ENCODE measurements around the gene MTHFD1L.

The MTHFD1L gene

GRCh38 chr6:150878347-150879213, 13.1 kb downstream of the MTHFD1L start:
- no peak for TF ChIP-seq CTCF (IDR thresholded peaks at IDR 0.05; ENCODE audit: borderline replicate concordance, control extremely low read depth, extremely low read depth, insufficient read depth, missing control alignments)
- no peak for DNase-seq (ENCODE audit: low spot score)
- in situ Hi-C loops (cut with MboI; ENCODE audit: low sequenced_read_pairs, unreplicated experiment): no loop called here

DNA sequence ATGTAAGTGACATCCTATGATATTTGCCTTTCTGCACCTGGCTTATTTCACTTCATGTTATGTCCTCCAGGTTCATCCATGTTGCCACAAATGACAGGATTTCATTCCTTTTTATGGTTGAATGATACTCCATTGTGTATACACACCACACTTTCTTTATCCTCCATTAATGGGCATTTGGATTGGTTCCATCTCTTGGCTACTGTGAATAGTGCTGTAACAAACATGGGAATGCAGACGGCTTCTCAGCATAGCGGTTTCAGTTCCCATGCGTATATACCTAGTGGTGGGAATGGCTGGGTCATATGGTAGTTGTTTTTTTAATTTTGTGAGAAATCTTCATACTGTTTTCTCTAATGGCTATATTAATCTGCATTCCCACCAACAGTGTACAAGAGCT, 14.8 kb downstream of the MTHFD1L start:
- in situ Hi-C loops (cut with MboI; ENCODE audit: low sequenced_read_pairs, unreplicated experiment): no loop called here

DNA sequence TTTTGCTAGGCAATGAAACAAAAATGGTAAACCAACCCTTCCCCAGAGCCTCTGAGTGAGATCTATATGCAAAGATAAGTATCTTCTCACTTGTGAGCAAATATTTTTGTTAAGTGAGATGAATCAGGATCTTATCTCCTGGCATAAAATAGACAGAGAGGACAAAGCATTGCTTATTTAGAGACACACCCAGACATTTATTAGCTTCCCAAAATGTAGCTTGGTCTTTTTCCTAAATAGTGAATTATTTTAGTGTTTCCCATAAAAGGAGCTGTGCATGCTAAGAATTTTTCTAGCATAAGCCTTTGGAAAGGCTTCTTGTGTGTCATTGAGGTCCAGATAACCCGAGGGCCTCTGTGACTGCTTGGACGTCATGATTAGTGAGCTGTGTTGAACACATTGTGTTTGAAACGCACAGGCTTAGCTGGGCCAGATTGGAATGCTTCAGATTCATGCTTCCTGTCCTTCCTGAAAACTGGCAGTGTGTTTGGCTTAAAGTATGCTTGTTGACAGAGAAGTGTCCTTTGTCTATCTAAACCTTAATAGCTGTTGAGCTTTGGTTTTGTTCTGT, 16.5 kb downstream of the MTHFD1L start:
- TF ChIP-seq CTCF (IDR thresholded peaks at IDR 0.05; ENCODE audit: borderline replicate concordance, control extremely low read depth, extremely low read depth, insufficient read depth, missing control alignments): no peak
- DNase-seq (ENCODE audit: low spot score): no peak
- in situ Hi-C loops (cut with MboI; ENCODE audit: low sequenced_read_pairs, unreplicated experiment): no loop called here

More for the DNA sequence above, 14.8 kb downstream of the MTHFD1L start:
- TF ChIP-seq CTCF (IDR thresholded peaks at IDR 0.05; ENCODE audit: borderline replicate concordance, control extremely low read depth, extremely low read depth, insufficient read depth, missing control alignments): no peak
- no peak for DNase-seq (ENCODE audit: low spot score)

GRCh38 chr6:150883521-150883920, 18.0 kb downstream of the MTHFD1L start:
- in situ Hi-C loops (cut with MboI; ENCODE audit: low sequenced_read_pairs, unreplicated experiment): no loop called here
- no peak for TF ChIP-seq CTCF (IDR thresholded peaks at IDR 0.05; ENCODE audit: borderline replicate concordance, control extremely low read depth, extremely low read depth, insufficient read depth, missing control alignments)
- DNase-seq (ENCODE audit: low spot score): no peak

GRCh38 chr6:150886155-150886554, 20.7 kb downstream of the MTHFD1L start:
- no peak for DNase-seq (ENCODE audit: low spot score)
- no peak for TF ChIP-seq CTCF (IDR thresholded peaks at IDR 0.05; ENCODE audit: borderline replicate concordance, control extremely low read depth, extremely low read depth, insufficient read depth, missing control alignments)
- in situ Hi-C loops (cut with MboI; ENCODE audit: low sequenced_read_pairs, unreplicated experiment): no loop called here

- peak; percentile 46 for DNase-seq (ENCODE audit: low spot score)
- TF ChIP-seq CTCF (IDR thresholded peaks at IDR 0.05; ENCODE audit: borderline replicate concordance, control extremely low read depth, extremely low read depth, insufficient read depth, missing control alignments): no peak
- in situ Hi-C loops (cut with MboI; ENCODE audit: low sequenced_read_pairs, unreplicated experiment): no loop called here
Observed at GRCh38 chr6:150887978-150888563, 22.6 kb downstream of the MTHFD1L start.

Measured in GM13976 (cell line).